Caco-2 (cell line): Measurements from ENCODE around the gene RBM20. TPM values are rescaled to one million over a fixed set of nuclear protein-coding genes. Genes with fewer than 3 reads are reported as not detected.

ENCODE experiments used
- BruUV-seq: library from RNA; stranded (reverse); fragments of 400-500 nt; replicated peaks from 2 replicates; lab custom pipeline; 2021; lab: Mats Ljungman, UMichigan
- CTCF ChIA-PET: fragments of 300-600 bp; sonication (Branson Sonifier 250); formaldehyde crosslinking; loops from one replicate; lab custom pipeline; 2022; ENCODE audit warnings: antibody characterized with exemption; lab: Charles Lee
- POLR2A ChIA-PET: fragments of 300-600 bp; sonication (Branson Sonifier 250); formaldehyde crosslinking; loops from one replicate; lab custom pipeline; 2022; ENCODE audit warnings: antibody characterized with exemption; lab: Charles Lee
- DNase-seq, 2 experiments: peaks; one replicate each; pipeline versions ENCODE4 v3.0.0 to v3.0.0-alpha.2; 2020 to 2022
- H3K27me3 ChIP-seq: replicated peaks from 2 replicates; pipeline ENCODE4 v1.6.0; 2011; ENCODE audit warnings: low read length; ENCODE audit not compliant: control insufficient read depth, insufficient read depth
- H3K36me3 ChIP-seq: 2 replicates; pipeline ENCODE4 v1.5.1; 2011; ENCODE audit warnings: low read length; ENCODE audit not compliant: control insufficient read depth, insufficient read depth
- H3K4me1 ChIP-seq: fragments of 250-450 bp; sonication (Bioruptor Pico); 2 replicates; pipeline ENCODE4 v1.5.1; 2020; ENCODE audit warnings: mild to moderate bottlenecking
- H3K4me3 ChIP-seq: 2 replicates; pipeline ENCODE4 v1.5.1; 2011; ENCODE audit warnings: low read depth, mild to moderate bottlenecking, control low read depth, low read length
- H3K9me3 ChIP-seq: fragments of 250-450 bp; sonication (Bioruptor Pico); 2 replicates; pipeline ENCODE4 v1.5.1; 2020; ENCODE audit warnings: mild to moderate bottlenecking, moderate library complexity
- H3K27ac Mint-ChIP-seq: one replicate; pipeline ENCODE4 v1.8.0; 2022; ENCODE audit warnings: mixed read lengths; ENCODE audit not compliant: unreplicated experiment
- H3K27me3 Mint-ChIP-seq: one replicate; pipeline ENCODE4 v1.8.0; 2022; ENCODE audit warnings: mixed read lengths; ENCODE audit not compliant: insufficient read depth, unreplicated experiment
- H3K36me3 Mint-ChIP-seq: one replicate; pipeline ENCODE4 v1.8.0; 2022; ENCODE audit warnings: mild to moderate bottlenecking, mixed read lengths; ENCODE audit not compliant: insufficient read depth, unreplicated experiment
- H3K4me1 Mint-ChIP-seq: one replicate; pipeline ENCODE4 v1.8.0; 2022; ENCODE audit warnings: low read depth, mixed read lengths; ENCODE audit not compliant: unreplicated experiment
- H3K4me3 Mint-ChIP-seq: one replicate; pipeline ENCODE4 v1.8.0; 2022; ENCODE audit warnings: mild to moderate bottlenecking, moderate library complexity, mixed read lengths; ENCODE audit not compliant: unreplicated experiment
- H3K9me3 Mint-ChIP-seq: one replicate; pipeline ENCODE4 v1.8.0; 2022; ENCODE audit warnings: mixed read lengths; ENCODE audit not compliant: unreplicated experiment
- intact Hi-C: fragments of 100-400 bp; cut with micrococcal nuclease; formaldehyde crosslinking; loops from one replicate; pipeline ENCODE4 v1.10.0; 2022; ENCODE audit not compliant: unreplicated experiment
- total RNA-seq: library from RNA; stranded (reverse); gene quantifications from 2 replicates; pipeline ENCODE4 v1.2.3, GENCODE V29; 2022
- TF ChIP-seq, protein P1 (sequence below), 2 experiments: fragments of 200-600 bp in 1 of 2; IDR thresholded peaks; 1 replicate in 1 of 2; 2 replicates in 1 of 2; pipeline versions ENCODE4 v1.5.1 to v1.8.0; 2011 to 2022; ENCODE audit warnings: antibody characterized with exemption in 1 of 2, control low read depth in 1 of 2, inconsistent platforms in 1 of 2, low read depth in 1 of 2, low read length in 1 of 2, mild to moderate bottlenecking in 1 of 2, moderate library complexity in 1 of 2; ENCODE audit not compliant: insufficient read depth in 1 of 2, severe bottlenecking in 1 of 2, unreplicated experiment in 1 of 2

The RBM20 gene
- total RNA-seq, 1 experiment from 2014 or later, result 0.36 TPM

DNA sequence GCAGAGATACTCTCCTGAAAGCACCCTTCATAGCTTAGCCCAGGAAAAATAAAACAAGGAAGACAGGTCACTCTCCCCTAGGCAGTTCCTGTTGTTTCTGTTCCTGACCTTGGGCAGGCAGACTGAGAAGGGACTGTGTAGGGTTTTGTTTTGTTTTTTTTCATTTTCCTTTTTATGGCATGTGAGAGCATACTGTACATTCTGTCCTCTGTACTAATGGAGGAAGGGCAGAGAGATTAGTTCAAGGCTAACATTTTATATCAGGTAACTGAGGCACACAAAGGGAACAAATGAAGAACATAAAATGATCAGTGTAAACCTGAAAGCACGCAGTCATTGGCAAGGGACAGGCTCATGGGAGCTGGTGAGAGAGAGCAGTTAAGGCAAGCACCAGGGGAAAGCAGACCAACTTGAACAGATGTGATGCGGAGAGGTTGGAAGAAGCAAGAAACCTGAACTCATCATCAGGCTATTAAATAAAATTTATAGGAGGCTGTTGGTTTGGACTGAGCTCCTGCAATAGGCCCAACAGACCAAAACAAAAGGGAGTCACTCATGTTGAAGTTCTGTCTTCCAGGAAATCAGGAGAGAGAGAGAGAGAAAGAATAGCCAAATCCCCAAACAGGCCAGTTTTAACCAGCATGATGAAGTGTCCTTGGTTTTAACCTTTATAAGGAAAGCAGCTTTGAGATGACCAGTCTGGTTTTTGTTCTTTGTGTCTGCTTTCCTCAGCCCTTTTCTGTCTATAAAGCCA lies 193.5 kb downstream of the RBM20 start:
- CTCF ChIA-PET, result interaction anchor here (0.6 kb wide), 1 partner anchor 74 kb away, joined by 3 read pairs; no protein-coding TSS in a partner anchor
- H3K9me3 Mint-ChIP-seq, result no peaks in the 10 kb centered on the region
- intact Hi-C loops, result no loop called here

DNA sequence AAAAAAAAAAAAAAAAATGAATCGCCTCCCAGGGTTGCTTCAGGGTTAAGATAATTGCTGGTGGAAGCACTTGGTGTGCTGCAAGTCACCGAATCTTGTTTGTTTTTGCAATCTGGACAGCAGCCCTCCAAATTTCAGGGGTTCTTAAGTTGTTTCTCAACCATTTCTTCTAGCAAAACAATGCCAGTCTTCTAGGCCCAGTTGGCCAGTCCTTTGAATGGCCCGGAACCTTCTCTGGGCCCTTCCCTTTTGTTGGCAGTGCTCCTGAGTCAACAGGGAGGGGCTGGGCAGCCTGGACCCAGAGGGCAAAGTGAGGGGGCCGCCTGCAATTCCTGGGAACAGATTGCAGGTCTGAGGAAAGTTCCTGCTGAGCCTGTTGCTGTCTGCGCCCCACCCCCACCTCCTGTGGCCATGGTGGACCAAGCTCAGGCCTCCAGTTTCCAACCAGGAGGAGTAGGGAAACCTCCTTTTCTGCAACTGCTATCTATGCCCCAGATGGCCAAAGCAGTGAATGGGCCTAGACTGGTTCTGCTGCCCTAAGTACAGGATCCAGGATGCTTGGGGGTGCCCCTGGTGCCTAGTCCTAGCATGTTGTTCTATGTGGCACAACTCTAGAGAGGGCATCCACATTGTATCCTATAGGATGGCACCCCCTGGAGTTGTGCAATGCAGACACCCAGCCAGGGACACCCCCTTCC lies 196.2 kb downstream of the RBM20 start:
- no peak overlapping the region for H3K4me3 ChIP-seq
- Mint-ChIP-seq H3K36me3 (no peaks in the 10 kb centered on the region), H3K27me3 (no peaks in the 10 kb centered on the region), H3K4me3 (no peak overlapping the region), H3K27ac (peak overlapping the region; percentile 60), H3K9me3 (no peaks in the 10 kb centered on the region), H3K4me1 (peaks cover 17% of the 10 kb centered on the region)
- TF ChIP-seq, protein P1, sequence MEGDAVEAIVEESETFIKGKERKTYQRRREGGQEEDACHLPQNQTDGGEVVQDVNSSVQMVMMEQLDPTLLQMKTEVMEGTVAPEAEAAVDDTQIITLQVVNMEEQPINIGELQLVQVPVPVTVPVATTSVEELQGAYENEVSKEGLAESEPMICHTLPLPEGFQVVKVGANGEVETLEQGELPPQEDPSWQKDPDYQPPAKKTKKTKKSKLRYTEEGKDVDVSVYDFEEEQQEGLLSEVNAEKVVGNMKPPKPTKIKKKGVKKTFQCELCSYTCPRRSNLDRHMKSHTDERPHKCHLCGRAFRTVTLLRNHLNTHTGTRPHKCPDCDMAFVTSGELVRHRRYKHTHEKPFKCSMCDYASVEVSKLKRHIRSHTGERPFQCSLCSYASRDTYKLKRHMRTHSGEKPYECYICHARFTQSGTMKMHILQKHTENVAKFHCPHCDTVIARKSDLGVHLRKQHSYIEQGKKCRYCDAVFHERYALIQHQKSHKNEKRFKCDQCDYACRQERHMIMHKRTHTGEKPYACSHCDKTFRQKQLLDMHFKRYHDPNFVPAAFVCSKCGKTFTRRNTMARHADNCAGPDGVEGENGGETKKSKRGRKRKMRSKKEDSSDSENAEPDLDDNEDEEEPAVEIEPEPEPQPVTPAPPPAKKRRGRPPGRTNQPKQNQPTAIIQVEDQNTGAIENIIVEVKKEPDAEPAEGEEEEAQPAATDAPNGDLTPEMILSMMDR (IDR thresholded peaks at IDR 0.05; ENCODE audit: insufficient read depth in 1 of 2, low read depth in 1 of 2, low read length in 1 of 2, severe bottlenecking in 1 of 2, unreplicated experiment in 1 of 2), result no peak
- peaks cover 4% of the 10 kb centered on the region for H3K4me1 ChIP-seq
- POLR2A ChIA-PET, result no interaction called here
- H3K27me3 ChIP-seq, result no peaks in the 10 kb centered on the region
- CTCF ChIA-PET, result no interaction called here
- no peaks in the 10 kb centered on the region for H3K9me3 ChIP-seq
- BruUV-seq, result no TSS peak
- intact Hi-C loops, result no loop called here
- H3K36me3 ChIP-seq, result no peaks in the 10 kb centered on the region
- peak in 1 of 2 experiments; percentile 36 for DNase-seq

More for the DNA sequence above, 193.5 kb downstream of the RBM20 start:
- no peaks in the 10 kb centered on the region for H3K4me1 Mint-ChIP-seq
- no peak overlapping the region for H3K4me3 Mint-ChIP-seq
- peak in 1 of 2 experiments; percentile 5 for DNase-seq
- POLR2A ChIA-PET, result interaction anchor here (1.3 kb wide), 1 partner anchor 34 kb away, joined by 3 read pairs; no protein-coding TSS in a partner anchor
- TF ChIP-seq, protein P1 (IDR thresholded peaks at IDR 0.05; ENCODE audit: insufficient read depth in 1 of 2, low read depth in 1 of 2, low read length in 1 of 2, severe bottlenecking in 1 of 2, unreplicated experiment in 1 of 2), result no peak
- no peaks in the 10 kb centered on the region for H3K27me3 Mint-ChIP-seq
- Histone ChIP-seq H3K9me3 (no peaks in the 10 kb centered on the region), H3K27me3 (no peaks in the 10 kb centered on the region), H3K36me3 (no peaks in the 10 kb centered on the region), H3K4me1 (no peaks in the 10 kb centered on the region), H3K4me3 (no peak overlapping the region)
- H3K36me3 Mint-ChIP-seq, result no peaks in the 10 kb centered on the region
- BruUV-seq, result no TSS peak
- no peak overlapping the region for H3K27ac Mint-ChIP-seq

DNA sequence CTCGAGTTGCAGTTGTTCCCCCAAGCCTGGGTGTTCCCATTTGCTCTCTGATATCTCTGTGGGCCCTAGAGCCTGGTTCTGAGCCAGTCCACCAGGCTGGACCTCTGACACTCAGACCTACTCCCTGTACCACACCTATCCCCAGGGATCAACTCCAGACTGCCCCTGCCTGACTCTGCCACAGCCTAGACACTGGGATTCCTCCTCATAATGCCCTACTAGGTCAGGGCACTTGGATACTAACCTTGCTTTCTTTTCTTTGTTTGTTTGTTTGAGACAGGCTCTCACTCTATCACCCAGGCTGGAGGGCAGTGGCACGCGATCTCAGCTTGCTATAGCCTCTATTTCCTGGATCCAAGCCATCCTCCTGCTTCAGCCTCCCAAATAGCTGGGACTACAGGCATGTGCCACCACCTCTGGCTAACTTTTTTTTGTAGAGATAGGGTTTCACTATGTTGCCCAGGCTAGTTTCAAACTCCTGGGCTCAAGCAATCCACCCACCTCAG lies 196.8 kb downstream of the RBM20 start:
- H3K4me3 ChIP-seq, result no peak overlapping the region
- Mint-ChIP-seq H3K4me1 (peaks cover 20% of the 10 kb centered on the region), H3K27me3 (no peaks in the 10 kb centered on the region), H3K27ac (peak overlapping the region; percentile 60), H3K36me3 (no peaks in the 10 kb centered on the region), H3K4me3 (no peak overlapping the region), H3K9me3 (no peaks in the 10 kb centered on the region)
- ChIA-PET POLR2A (no interaction called here), CTCF (no interaction called here)
- TF ChIP-seq, protein P1 (IDR thresholded peaks at IDR 0.05; ENCODE audit: insufficient read depth in 1 of 2, low read depth in 1 of 2, low read length in 1 of 2, severe bottlenecking in 1 of 2, unreplicated experiment in 1 of 2), result no peak
- H3K4me1 ChIP-seq, result peaks cover 11% of the 10 kb centered on the region
- no peaks in the 10 kb centered on the region for H3K36me3 ChIP-seq
- H3K9me3 ChIP-seq, result no peaks in the 10 kb centered on the region
- DNase-seq, result no peak
- no TSS peak for BruUV-seq
- intact Hi-C loops, result no loop called here
- H3K27me3 ChIP-seq, result no peaks in the 10 kb centered on the region
